ENCODE measurements around the gene IL1R1.
"Not testable (repeated sequence)": the region's sequence is repeated elsewhere in the genome, so short reads cannot be mapped to it uniquely, and the experiment has no call there.

IL1R1 gene

GRCh38 chr2:102110596-102111334, 31.8 kb upstream of the IL1R1 start:
- no peak for DNase-seq (ENCODE audit: low read depth)

DNA sequence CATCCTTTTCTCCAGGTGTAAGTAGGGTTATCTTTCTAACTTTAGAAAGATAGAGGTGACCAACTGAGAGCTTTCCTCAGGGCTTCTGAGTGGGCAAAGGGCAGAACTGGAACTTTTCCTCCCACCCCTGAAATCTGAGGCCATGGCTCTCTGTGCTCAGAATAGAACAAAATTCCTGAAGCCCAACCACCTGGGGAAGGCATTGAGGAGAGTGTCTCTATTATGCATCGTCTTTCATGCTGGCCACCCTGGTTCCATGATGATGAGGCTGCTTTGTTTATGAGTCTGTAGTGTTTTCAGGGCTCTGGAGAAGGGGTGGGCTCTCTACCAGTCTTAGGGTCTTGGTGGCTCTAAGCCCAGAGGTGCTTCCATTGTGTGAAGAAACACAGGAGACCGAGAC, 30.7 kb upstream of the IL1R1 start:
- DNase-seq (ENCODE audit: low read depth), result no peak

DNA sequence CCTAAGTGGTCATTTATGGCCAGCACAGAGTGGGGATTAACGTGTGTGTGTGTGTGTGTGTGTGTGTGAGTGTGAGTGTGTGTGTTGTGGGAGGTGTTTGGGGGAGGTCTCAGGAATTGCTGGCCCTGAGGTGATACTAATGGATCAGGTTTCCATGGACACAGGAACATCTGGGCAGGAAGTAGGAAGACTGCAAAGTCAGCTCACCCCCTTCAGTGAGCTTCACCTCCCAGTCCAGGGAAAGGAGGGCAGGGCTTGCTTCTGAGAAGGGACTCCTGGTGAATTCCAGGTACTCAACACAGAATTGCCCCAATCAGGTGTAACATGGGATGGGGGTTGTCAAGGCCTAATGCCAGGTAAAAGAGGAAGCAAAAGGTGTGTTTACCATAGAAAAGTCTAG, 30.3 kb upstream of the IL1R1 start:
- DNase-seq (ENCODE audit: low read depth), result no peak

DNA sequence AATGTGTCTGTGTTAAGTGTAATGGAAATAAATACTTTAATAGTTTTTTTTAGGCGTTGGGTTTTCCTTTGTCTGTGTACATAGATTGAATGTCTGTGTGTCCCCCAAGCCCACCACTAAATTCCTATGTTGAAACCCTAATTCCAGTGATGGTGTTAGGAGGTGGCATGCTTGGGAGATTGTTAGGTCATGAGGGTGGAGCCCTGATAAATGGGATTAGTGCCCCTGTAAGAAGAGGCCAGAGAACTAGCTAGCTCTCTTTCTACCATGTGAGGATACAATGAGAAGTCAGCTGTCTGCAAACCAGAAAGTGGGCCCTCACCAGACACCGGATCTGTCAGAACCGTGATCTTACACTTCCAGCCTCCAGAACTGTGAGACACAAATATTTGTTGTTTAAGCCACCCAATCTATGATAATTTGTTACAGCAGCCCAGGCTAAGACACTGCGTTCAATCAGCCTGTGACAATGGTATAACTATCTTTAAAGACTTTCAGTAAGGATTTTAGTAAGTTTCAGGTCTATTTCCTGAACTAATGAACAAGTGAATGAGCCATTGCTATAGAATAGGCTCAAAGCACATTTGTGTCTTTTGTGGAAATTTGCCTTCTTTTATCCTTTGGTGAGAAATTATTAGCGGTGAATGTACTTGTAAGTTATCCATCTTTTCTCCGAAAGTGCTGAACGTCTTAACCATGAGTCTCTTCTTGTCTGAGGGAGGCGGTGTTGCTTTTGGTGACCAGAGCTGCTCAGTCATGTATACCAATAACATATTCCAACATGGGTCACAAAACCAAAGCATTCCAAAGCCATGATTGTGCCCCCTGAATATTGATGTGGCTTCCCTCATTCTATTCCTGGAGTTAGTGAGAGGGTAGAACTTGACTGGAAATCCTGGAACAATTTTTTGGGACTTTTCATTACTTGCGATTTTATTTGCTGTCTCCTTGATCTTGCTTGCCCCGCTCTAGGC, 29.6 kb upstream of the IL1R1 start:
- DNase-seq (ENCODE audit: low read depth), result no peak

- DNase-seq (ENCODE audit: low read depth), result no peak
Measured at GRCh38 chr2:102114290-102114721, 28.2 kb upstream of the IL1R1 start.

- no peak for DNase-seq (ENCODE audit: low read depth)
Measured at GRCh38 chr2:102114851-102115497, 27.6 kb upstream of the IL1R1 start.

DNA sequence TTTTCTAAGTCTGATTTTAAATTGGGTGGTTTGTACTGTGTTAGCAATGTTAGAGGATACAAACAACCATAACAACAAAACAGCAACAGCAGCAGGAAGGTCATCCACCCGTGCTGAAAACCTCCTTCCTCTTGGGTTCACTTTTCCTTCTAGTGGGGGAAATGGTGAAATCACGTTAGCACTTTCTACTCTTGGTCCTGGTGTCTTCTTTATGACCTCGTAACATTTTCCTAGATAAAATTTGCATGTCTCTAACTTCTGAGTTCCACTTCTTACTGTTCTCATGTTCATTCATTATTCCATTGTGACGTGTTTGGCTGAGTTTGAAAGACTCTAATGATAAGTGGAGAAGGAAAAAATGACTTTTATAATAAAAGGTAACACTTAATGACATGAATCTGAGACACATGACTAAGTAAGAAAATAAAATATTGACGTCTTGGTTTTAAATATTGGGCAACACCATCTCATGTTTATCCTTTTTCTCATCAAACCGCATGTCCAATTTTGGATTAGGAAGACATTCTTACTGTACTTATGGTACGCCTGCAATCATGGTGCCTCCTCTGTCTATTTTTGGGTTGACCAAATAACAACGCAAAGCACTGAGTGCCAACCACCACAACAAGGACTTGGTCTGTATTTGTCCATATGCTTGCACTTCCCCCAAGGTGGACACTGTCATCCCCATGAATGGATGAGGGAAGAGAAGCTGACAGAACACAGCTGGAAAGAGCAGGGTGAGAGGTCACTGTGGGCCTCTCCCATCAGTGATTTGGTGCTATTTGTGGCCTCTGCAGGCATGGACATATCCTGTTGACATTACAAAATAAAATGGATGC, 25.7 kb upstream of the IL1R1 start:
- no peak for DNase-seq (ENCODE audit: low read depth)

GRCh38 chr2:102117472-102117858, 25.1 kb upstream of the IL1R1 start:
- no peak for DNase-seq (ENCODE audit: low read depth)

GRCh38 chr2:102119255-102119654, 23.3 kb upstream of the IL1R1 start:
- no peak for DNase-seq (ENCODE audit: low read depth)

- no peak for DNase-seq (ENCODE audit: low read depth)
Measured at GRCh38 chr2:102120261-102120660, 22.3 kb upstream of the IL1R1 start.

- no peak for DNase-seq (ENCODE audit: low read depth)
Measured at GRCh38 chr2:102120701-102121159, 21.8 kb upstream of the IL1R1 start.

DNA sequence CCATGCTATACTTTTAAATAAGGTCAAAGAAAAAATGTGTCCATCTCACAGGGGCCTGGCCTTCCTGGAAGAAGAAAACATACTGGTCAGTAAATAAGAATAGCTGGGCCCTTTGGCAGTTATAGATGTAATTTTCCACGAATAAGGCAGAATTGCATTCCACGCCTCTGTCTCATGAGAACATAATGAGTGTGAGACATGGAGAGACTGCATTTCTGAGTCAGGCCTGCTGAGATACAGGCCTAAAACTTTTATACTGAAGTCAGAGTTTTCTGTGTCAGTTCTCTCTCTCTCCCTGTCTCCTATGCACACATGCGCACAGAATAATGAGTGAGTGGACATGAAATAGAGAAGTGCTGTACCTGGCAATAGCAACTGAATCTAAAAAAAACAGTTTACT, 20.4 kb upstream of the IL1R1 start:
- no peak for DNase-seq (ENCODE audit: low read depth)

- no peak for DNase-seq (ENCODE audit: low read depth)
Measured at GRCh38 chr2:102122909-102123308, 19.6 kb upstream of the IL1R1 start.

GRCh38 chr2:102124421-102124820, 18.1 kb upstream of the IL1R1 start:
- DNase-seq (ENCODE audit: low read depth), result not testable (repeated sequence)

- DNase-seq (ENCODE audit: low read depth), result no peak
Measured at GRCh38 chr2:102126169-102126568, 16.4 kb upstream of the IL1R1 start.

DNA sequence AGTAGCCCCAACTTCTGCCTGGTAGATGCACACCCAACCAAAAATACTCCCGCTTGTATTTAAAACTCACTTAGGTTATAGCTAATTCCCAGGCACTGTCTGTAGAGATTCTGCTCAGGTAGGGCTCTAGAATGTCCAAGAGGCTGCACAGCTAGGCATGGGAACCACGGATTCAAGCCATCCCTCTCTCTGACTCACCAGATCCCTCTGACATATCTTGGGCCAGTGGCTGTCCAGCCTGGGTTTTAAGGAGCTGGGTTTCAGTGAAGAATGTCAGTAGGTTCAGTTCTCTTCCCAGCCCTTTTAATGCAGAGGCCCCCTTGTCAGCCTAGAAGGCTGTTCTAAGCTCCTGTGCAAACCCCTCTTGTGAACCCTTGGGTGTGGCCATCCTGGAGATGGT, 15.9 kb upstream of the IL1R1 start:
- DNase-seq (ENCODE audit: low read depth), result no peak

DNA sequence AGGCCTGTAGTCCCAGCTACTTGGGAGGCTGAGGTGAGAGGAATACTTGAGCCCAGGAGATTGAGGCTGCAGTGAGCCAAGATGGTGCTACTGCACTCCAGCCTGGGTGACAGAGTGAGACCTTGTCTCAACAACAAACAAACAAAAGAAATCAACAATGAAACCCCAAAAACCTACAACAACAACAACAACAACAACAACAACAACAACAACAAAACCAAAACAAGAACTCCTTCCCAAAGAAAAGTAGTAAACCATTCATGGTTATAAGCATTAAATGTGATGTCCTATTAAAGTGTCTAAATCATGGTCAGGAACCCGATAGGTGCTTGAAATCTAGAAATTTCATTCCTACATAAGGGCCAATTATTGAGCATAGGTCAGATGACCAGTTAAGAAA, 13.5 kb upstream of the IL1R1 start:
- no peak for DNase-seq (ENCODE audit: low read depth)

- DNase-seq (ENCODE audit: low read depth), result no peak
Measured at GRCh38 chr2:102129951-102130646, 12.4 kb upstream of the IL1R1 start.

DNA sequence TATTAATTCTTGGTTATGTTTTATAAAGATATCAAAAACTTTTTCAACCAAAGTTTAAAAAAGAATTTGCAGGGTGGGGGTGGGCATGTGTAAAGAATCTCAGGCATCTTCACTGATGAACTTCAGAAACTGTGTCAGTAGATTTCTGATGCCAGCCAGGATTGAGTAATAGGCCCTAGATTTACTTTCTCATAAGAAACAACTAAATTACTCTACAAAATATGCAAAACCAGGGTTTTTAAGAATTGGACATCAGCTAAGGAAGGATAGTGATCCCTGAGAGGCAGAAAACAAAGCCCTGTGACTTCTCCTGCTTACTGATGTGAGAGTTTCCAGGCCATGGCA, 11.9 kb upstream of the IL1R1 start:
- no peak for DNase-seq (ENCODE audit: low read depth)

DNA sequence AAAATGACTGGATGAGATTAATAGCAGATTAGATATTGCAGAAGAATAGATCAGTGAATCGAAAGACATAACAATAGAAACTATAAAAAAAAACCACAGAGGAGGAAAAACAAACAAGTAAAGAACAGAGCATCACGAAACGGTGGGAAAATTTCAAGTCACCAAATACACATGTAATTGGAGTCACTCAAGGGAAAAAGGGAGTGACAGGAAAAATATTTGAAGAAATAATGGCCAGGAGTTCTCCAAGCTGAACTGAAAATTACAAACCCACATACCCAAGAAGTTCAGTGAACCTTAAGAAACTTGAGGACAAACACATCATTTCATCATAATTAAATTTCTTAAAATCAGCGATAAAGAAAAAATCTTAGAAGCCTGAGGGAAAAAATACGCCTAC, 11.0 kb upstream of the IL1R1 start:
- DNase-seq (ENCODE audit: low read depth), result no peak

GRCh38 chr2:102137138-102137537, 5.4 kb upstream of the IL1R1 start:
- DNase-seq (ENCODE audit: low read depth), result no peak

All from stimulated activated CD8-positive, alpha-beta memory T cell treated with anti-CD3 and anti-CD28 coated beads, Interleukin-12 subunit alpha, Interleukin-12 subunit beta, amount 100 ng/mL, for 1 hour (primary cell).